ENCODE results near the gene HEATR1.
A peak's percentile ranks its signal among the peaks of the same experiment; 100 is the strongest.

The HEATR1 gene

GRCh38 chr1:236535662-236536161 lies 68.6 kb downstream of the HEATR1 start:
- DNase-seq: no peak

GRCh38 chr1:236535190-236535589 lies 69.1 kb downstream of the HEATR1 start:
- no peak for DNase-seq

- peak; percentile 18 for DNase-seq
Measured at GRCh38 chr1:236534151-236534651, 70.1 kb downstream of the HEATR1 start.

- DNase-seq: no peak
Measured at GRCh38 chr1:236532850-236533249, 71.5 kb downstream of the HEATR1 start.

- no peak for DNase-seq
Measured at GRCh38 chr1:236530959-236531358, 73.4 kb downstream of the HEATR1 start.

- no peak for DNase-seq
Measured at GRCh38 chr1:236530286-236530685, 74.0 kb downstream of the HEATR1 start.

- no peak for DNase-seq
Measured at GRCh38 chr1:236526079-236526478, 78.2 kb downstream of the HEATR1 start.

- no peak for DNase-seq
Measured at GRCh38 chr1:236524895-236525184, 79.5 kb downstream of the HEATR1 start.

- peak; percentile 35 for DNase-seq
Measured at GRCh38 chr1:236524142-236524894, 80.0 kb downstream of the HEATR1 start.

GRCh38 chr1:236523704-236524141 lies 80.6 kb downstream of the HEATR1 start, which contains the start of gene LGALS8:
Gene LGALS8, plus strand, starts transcription at chr1:236523982. Its CDS starts 2,089 bp downstream, at chr1:236526071.
- DNase-seq: peak; percentile 78

- DNase-seq: no peak
Measured at GRCh38 chr1:236522937-236523703, 81.2 kb downstream of the HEATR1 start.

GRCh38 chr1:236520445-236521005 lies 83.8 kb downstream of the HEATR1 start:
- no peak for DNase-seq

- DNase-seq: no peak
Measured at GRCh38 chr1:236518322-236518721, 86.0 kb downstream of the HEATR1 start.

- no peak for DNase-seq
Measured at GRCh38 chr1:236516929-236517704, 87.2 kb downstream of the HEATR1 start.

- DNase-seq: no peak
Measured at GRCh38 chr1:236515443-236515958, 88.8 kb downstream of the HEATR1 start.

GRCh38 chr1:236514703-236515442 lies 89.4 kb downstream of the HEATR1 start:
- DNase-seq: no peak

- DNase-seq: no peak
Measured at GRCh38 chr1:236511735-236512418, 92.4 kb downstream of the HEATR1 start.

- DNase-seq: no peak
Measured at GRCh38 chr1:236509647-236510401, 94.5 kb downstream of the HEATR1 start.

GRCh38 chr1:236509203-236509602 lies 95.1 kb downstream of the HEATR1 start:
- DNase-seq: no peak

GRCh38 chr1:236508593-236509027 lies 95.7 kb downstream of the HEATR1 start:
- DNase-seq: no peak
